HG02884 (cell line): ENCODE data around the gene SMG9.

Experiments used
- ATAC-seq: cut with Tn5 transposase; IDR thresholded peaks from one replicate; pipeline ENCODE4 v1.9.1; 2021; ENCODE audit warnings: mild to moderate bottlenecking, moderate library complexity; ENCODE audit not compliant: unreplicated experiment

SMG9 gene

GRCh38 chr19:43760941-43761340 lies 6.2 kb upstream of the SMG9 start:
- ATAC-seq = no peak

- no peak for ATAC-seq
Observed at GRCh38 chr19:43759515-43759914, 4.8 kb upstream of the SMG9 start.

- ATAC-seq = no peak
Observed at GRCh38 chr19:43755256-43755801, 567 bp upstream of the SMG9 start.

- no peak for ATAC-seq
Observed at GRCh38 chr19:43754253-43754502, 584 bp downstream of the SMG9 start.

- ATAC-seq = no peak
Observed at GRCh38 chr19:43752287-43752875, 2.4 kb downstream of the SMG9 start.

GRCh38 chr19:43751466-43752220 lies 3.1 kb downstream of the SMG9 start:
- no peak for ATAC-seq

- ATAC-seq = no peak
Observed at GRCh38 chr19:43749898-43750297, 4.9 kb downstream of the SMG9 start.

GRCh38 chr19:43749152-43749551 lies 5.6 kb downstream of the SMG9 start:
- no peak for ATAC-seq

- no peak for ATAC-seq
Observed at GRCh38 chr19:43748685-43749084, 6.1 kb downstream of the SMG9 start.

GRCh38 chr19:43748205-43748594 lies 6.6 kb downstream of the SMG9 start:
- ATAC-seq = no peak

GRCh38 chr19:43747557-43748204 lies 7.1 kb downstream of the SMG9 start:
- no peak for ATAC-seq

- ATAC-seq = no peak
Observed at GRCh38 chr19:43743059-43743458, 11.7 kb downstream of the SMG9 start.

GRCh38 chr19:43741075-43741825 lies 13.5 kb downstream of the SMG9 start:
- ATAC-seq = no peak

- no peak for ATAC-seq
Observed at GRCh38 chr19:43739439-43740235, 15.1 kb downstream of the SMG9 start.

GRCh38 chr19:43738780-43739211 lies 16.0 kb downstream of the SMG9 start:
- ATAC-seq = no peak

- no peak for ATAC-seq
Observed at GRCh38 chr19:43735957-43736356, 18.8 kb downstream of the SMG9 start.

- ATAC-seq = no peak
Observed at GRCh38 chr19:43735013-43735412, 19.7 kb downstream of the SMG9 start.

- ATAC-seq = no peak
Observed at GRCh38 chr19:43731846-43732245, 22.9 kb downstream of the SMG9 start.

GRCh38 chr19:43731346-43731745 lies 23.4 kb downstream of the SMG9 start:
- ATAC-seq = no peak

GRCh38 chr19:43729919-43730318 lies 24.8 kb downstream of the SMG9 start:
- ATAC-seq = no peak

GRCh38 chr19:43727593-43727853 lies 27.2 kb downstream of the SMG9 start:
- no peak for ATAC-seq
